GM04504 (cell line): ENCODE measurements around the gene FRYL.
"Not testable (repeated sequence)": the region's sequence is repeated elsewhere in the genome, so short reads cannot be mapped to it uniquely, and the experiment has no call there.

Experiments
- DNase-seq: peaks from one replicate; pipeline ENCODE4 v3.0.0-alpha.2; 2012; ENCODE audit warnings: low read depth

Gene FRYL

DNA sequence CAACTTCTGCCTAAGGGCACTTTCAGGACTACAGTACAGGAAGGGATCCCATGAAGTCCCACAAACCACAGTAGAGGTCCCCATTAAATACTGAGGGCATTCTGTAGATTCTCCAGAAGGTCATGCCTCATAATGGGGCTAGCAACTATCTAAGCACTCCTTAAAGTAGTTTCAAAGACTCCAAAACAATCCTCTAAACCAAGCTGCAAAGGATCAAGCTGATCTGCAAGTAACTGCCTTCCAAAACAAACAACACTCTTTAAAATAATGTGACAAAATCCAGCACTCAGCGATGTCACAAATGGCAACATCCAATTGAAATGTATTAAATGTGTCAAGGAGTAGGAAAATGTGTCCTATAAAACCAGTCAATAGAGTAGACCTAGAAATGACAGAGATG lies 118.7 kb downstream of the FRYL start:
- DNase-seq = no peak

DNA sequence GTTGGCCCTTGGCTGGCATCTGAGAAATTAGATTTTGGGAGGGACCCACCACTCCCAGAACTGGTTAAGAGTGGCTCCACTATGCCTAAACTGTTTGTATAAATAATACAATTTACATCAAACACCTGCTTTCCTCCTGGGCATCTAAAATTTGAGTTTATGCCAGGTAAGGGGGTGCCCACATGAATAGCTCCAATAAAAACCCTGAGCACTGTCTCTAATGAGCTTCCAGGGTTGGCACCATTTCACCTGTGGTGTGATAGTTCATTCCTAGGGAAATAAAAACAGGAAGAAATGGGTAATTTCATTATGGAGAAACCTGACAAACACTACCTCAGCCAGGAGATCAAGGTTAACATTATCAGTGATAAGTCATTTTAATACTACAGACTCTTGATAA lies 119.7 kb downstream of the FRYL start:
- no peak for DNase-seq

DNA sequence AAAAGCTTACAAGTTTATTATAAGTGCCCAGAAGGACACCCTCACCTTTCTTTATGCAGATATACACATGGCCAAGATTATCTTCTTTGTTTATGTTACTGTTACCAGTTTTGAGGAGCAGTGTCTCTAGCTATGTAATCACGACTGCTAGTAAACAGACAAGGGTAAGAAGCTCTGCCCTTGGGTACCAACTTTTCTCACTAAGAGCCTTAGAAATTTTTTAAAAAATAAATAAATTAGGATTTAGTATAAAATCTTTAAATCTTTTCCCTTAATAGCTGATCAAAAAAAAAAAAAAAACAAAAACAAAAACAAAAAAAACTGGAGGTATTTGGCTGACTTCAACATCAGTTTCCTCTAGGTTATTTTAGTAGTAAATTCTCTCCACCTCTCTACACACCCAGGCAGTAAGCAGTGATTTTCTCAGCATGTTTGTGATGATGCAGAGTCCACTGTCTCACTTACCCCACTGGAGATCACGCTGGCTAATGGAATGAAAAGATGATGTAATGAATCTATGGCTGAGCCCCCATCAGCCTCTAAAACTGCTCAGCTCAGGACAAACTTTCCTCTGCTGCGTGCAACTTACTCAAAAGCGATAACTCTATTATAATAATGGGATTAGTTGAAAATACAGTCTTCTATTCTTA lies 125.9 kb downstream of the FRYL start:
- DNase-seq = no peak

DNA sequence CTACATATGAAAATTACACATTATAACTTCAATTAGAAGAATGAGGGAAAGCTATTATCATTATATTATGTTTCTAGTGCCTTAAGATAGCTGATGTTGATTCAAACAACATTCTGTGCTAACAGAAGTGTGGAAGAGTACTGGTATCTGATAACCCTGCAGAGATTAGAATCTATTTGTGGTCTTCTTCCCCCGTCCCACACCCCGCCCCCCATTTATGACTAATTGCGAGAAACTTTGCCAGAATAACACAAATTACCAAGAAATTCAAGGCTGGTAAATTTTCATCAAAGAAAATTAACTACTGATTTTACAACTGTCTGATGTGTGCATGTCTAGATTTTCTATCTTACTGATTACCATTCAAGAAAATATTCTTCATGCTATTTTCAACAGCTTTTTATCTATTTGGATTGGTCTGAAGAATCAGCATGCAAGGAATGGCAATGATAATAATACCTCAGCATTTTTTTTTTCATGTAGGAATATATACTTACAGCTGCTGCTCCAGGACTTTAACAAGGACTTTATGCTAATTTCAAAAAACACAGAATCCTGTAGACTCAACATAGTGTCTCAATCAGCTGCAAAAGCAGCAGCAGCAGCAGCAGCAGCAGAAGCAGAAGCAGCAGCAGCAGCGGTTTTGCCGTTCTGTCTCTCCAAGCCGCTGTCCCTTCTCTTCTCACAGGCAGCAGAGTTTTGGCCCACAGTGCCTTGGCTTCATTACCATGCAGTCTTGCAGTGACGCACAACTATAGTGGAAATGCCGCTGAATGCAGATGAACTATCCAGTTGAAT lies 126.7 kb downstream of the FRYL start:
- DNase-seq = no peak

DNA sequence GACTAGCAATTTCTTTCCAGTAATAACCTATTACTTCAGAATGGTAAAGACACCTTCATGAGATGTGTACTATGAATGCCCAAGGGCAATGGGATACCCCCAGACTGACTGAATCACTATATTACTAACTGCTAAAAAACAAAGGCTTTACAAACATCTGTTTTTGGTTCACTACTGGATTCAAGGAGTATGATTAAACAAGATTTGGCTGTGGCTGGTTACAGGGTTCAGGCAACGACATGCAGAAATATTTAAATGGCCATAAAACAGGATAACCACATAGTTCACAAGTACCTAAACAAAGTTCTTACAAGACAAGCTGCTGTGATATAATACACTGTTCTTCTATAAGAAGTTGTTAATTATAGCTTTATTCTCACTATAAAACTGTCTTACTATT lies 128.2 kb downstream of the FRYL start:
- DNase-seq = peak; percentile 55

DNA sequence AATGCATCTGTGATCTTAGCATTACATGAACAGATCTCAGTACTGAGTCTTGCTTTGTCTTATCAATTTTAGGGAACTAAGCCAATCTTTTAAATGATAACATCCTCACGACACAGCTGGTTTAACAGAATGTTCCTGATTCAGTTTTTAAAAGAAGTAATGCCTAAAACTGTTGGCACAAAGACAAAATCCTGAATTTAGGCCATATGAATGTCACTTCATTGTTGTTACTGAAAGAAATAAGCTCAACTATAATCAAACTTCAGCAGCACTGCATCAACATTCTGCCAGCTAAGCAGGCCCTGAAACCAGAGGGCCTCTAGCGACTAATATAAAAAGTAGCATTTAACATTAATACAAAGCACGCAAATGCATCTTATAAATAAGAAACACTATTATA lies 130.6 kb downstream of the FRYL start:
- no peak for DNase-seq

DNA sequence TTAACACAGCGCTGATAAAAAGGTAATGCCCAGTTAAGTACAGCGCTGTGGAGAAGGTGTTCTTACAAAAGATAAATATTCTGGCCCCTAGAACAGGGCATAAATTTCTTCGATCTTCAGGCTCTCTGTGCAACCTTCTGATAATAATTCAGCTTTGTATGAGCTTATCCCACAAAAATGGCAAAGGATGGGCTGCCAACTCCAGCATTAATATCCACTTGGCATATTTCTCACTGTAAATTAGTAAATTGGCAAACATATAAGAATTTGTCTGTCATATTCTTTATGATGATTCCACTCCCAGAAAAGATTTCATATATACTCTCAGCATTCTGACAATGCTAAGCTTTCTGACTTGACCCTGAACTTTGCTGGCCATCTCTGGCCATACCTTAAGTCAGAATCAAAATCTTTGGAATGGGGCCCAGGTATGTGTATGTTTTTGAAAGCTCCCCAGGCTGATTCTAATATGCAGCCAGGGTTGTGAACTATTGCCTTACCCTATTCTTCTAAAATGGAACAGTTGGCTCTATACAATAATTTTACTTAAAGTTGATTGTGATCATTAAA lies 134.8 kb downstream of the FRYL start:
- no peak for DNase-seq

DNA sequence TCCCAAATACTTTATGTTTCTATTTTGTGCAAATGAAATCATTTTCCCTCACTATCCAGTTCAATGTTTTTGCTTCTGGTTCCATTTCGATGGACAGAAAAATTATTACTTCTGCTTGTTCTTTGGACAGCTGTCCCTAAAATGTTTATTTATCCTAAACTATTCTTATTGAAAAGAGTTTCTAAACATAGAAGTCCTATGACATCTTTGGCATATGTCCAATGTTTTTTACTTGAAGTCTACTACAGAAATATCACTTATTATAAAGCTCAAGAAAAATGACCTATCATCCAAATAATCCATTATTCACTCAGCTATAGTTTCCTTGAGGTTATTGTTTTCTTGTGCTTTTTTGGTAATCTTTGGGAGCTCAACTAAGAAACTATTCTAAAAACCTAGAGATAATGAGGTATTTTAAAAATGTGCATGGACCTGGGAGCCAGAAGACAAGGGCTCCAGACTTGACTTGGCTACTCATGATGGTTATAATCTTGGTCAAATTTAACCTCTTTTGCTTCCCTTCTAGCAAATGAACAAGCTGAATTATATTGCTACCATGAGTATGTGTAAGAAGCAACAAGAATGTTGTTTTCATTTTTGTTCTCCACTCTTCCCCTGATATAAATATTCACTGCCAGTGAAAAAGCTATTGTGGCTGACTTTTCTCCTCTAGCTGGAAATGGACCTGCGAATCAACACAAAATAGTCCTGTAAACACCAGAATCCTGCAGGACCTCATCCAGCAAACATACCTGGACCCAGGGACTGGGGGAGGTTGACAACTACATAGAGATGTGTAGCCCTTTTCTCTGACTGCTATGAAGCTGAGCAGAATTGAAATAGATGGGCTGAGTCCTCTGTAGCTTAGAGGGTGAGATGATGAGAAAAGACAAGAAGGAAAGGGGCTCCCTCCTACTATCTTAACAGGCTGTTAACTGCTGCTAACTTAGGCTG lies 137.4 kb downstream of the FRYL start:
- DNase-seq = no peak

DNA sequence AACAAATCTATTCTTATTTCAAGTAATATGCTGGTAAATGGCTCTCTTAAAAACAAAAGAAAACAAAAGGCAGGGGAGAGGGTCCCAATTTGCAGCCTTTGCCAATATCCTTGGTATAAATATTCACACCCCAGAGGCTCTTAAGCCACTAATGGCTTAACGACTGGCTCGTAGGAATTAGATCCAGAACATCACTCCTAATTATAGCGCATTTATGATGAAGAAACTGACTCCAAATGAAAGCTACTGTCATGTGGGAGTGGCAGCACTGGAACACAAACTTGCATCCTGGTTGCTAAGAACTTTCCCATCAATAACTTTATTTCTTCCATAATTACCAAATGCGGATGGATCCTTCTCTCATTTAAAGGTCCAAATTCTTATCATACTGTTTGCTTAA lies 138.7 kb downstream of the FRYL start:
- no peak for DNase-seq

DNA sequence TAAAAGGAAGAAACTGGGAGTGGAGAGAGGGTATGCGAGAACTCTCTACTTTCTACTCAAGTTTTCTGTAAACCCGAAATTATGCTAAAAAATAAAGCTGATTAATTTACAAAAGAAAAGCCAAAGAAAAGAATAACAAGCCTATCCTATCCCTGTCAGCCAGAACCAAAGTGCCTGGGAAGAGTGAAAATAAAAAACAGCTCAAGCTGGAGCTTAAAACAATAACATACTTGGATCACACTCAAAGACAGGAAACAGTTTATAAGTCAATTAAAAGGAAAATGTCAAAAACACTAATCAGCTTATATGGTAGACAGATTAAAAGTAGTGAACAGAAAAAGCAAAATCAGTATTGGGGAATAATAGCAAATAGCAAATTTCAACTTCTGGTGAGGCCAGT lies 139.4 kb downstream of the FRYL start:
- no peak for DNase-seq

DNA sequence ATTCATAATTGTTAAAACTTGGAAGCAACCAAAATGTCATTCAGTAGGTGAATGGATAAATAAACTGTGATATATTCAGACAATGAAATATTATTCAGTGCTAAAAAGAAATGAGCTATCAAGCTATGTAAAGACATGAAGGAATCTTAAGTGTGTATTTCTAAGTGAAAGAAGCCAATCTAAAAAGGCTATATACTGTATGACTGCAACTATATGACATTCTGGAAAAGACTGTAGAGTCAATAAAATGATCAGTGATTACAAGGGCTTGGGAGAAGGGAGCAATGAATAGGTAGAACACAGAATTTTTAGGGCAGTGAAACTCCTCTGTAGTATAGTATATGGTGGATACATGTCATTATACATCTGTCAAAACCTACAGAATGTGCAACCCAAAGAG lies 139.9 kb downstream of the FRYL start:
- no peak for DNase-seq

DNA sequence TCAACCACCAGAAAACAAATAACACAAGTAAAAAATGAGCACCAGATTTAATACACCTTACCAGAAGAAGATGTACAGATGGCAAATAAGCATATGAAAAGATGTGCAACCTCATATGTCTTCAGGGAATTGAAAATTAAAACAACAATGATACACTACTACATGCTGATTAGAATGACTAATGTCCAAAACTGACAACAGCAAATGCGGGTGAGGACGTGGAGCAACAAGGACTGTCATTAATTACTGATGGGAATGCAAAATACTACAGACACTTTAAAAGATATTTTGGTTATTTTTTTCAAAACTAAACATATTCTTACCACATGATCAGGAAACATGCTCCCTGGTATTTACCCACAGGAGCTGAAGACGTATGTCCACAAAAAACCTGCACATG lies 140.3 kb downstream of the FRYL start:
- no peak for DNase-seq

DNA sequence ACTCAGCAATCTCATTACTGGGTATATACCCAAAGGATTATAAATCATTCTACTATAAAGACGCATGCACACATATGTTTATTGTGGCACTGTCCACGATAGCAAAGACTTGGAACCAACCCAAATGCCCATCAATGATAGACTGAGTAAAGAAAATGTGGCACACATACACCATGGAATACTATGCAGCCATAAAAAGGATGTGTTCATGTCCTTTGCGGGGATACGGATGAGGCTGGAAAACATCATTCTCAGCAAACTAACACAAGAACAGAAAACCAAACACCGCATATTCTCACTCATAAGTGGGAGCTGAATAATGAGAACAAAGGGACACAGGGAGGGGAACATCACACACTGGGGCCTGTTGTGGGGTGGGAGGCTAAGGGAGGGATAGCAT lies 141.5 kb downstream of the FRYL start:
- DNase-seq = not testable (repeated sequence)

DNA sequence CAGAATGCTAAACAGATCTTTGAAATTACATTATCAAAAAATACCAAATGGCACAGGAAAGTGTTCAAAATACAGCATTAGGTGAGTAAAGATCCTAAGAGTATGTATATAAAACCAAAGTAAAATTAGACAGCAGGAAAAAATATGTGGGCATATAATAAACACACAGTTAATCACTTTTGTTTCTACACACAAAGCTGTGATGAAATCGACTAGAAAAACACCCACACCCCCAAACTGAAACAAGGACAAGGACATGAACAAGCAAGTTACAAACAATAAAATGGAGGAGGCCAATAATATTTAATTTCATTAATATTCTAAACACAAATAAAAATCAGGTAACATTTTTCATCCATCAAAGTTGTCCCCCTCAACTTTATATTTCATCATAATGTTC lies 143.2 kb downstream of the FRYL start:
- DNase-seq = no peak

DNA sequence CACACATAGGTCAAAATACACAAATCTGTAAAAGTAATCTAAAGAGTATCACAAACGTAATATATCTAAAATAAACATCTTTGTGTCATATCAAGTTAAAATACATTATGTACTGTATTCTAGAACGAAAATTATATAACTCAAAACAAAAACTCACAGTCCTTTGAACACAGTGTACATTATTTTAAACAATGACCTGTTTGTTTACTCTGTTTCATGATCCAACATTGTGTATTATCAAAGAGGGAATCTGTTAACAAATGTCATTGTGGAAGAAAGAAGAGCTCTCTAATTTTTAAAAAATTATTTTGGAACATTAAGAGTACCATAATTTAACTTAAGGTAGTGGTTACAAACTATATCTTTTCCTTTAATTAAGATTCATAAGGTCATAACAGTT lies 144.1 kb downstream of the FRYL start:
- DNase-seq = no peak

DNA sequence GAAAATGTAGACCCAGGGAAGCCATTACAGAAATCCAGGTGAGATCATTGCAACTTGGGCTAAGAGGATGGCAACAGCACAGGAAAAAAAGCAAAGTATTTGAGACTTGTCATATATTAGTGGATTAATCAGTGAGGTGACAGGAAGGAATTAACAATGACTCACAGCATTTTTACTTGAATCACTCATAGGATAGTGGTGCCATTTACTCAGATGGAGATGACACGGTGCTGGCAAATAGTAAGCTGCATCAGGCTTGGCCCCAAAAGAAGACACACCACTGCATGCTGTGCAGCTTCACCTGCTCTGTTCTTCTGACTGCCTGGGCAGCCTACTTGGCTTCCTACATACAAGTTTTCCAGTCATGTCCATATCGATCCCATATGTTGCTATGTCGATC lies 144.8 kb downstream of the FRYL start:
- DNase-seq = no peak

DNA sequence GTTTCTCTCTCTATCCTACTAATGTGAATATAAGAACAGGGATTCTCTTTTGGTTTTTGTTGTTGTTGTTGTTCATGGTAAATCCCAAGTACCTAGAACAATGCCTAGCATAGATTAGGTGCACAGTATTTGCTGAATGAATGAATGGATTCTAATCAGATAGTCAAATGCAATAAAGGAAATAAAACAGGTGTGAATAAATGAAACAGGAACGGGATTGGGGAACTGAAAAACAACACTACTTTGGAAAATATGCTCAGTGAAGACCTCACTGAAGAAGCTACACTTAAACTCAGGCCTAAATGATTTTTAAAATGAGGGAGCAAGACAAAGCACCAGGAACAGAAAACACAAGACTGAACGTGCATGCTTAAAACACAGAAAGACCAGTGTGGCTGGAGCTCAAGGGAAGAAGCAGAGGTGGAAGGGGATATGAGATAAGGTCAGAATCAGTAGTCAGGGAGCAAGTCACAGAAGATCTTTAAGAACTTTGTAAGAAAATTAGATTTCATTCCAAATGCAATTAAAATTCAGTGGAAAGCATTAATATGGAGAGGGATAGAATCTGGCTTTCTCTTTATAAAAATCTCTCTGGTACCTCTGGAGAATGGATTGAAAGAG lies 145.3 kb downstream of the FRYL start:
- DNase-seq = no peak

DNA sequence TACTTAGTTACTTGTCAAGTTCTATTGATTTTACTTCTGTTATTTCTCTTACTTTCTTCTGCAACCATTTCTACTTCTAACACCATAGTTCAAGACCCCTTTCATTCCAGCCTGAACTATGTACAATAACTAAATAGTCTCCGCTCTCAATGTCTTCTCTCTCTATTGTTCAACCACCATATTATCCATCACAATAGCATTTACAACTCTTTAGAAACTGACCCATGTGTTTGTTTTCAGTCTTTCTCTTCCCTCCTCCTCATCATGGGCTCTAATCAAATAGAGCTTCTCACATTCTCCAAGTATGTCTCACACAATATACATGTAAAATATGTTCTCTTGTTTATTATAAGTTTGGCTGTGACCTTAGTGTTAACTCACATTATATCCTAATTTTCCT lies 146.4 kb downstream of the FRYL start:
- no peak for DNase-seq

DNA sequence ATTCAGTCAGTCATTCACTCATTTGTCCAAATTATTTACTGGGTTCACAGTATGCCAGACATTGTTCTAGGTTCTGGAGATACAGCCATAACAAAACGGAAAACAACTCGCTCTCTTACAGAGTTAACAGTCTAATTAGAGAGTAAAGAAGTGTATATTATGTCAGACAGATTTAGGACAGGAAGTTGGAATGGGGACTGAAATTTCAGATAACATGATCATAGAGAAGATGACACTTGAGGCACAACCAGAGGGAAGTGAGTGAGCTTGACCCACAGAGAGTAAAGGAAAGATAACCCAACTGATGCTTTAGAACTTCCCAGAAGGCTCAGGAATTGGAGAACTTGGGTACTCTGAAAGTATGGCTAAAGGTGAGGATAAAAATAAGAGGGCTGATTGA lies 150.6 kb downstream of the FRYL start:
- DNase-seq = no peak

DNA sequence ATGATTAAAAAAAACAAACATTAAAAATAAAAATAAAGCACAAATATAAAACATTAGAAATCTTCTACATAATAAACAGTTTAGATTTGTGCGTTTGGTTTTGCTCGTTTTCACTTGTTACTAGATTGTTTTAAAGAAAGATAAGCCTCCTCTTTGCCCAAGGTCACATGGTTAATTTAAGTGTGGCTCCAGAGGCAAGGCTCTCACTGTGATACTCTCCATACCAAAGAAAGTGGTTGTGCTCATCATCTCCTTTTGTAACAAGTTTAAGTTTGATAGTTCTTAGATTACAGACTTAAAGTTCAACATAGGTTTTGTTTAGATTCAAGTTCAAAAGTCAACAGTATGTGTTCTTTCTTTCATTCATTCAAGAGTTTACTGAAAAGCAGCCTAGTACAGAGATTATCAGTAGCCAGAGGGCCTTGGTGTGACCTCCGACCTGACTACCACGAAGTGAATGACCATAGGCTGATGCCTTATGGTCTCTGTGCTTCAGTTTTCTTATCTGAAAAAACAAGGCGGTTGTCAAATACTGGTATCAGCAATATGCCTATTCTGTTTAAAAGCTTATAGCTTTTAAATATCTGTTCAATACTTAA lies 156.8 kb downstream of the FRYL start:
- DNase-seq = no peak

DNA sequence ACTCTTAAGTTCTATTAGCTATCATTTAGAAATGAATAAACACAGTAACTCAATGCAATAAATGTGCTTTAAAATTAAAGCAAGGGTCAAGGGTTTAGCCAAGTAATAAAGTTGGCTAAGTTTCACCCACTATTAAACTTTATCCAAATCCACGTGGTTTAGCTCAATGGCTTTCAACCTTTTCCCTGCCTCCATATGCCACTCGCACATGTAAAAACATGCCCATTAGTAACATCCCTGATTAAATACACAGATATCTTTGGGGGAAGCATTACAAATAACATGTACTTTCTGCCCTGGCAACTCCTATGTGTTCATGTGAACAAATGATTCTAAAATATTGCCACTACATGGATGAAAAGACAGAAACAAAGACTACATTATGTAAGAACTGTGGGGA lies 159.2 kb downstream of the FRYL start:
- no peak for DNase-seq

DNA sequence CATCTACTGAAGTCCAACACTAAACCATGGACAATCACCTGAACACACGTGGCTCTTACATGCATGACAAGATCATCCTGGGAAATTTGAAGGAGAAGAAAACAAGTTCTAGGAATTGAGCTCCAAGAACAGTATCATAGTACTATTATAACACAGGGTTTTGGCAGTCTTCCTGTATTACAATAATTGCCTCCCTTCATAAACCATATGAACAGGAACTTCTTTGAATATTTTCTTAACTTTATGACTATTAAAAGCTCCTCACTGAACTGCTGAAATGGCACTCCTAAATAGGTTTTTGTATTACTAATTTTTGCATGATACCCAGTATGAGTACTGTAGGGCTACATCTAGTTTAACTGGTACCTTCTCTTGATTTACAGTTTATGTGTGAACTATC lies 160.0 kb downstream of the FRYL start:
- no peak for DNase-seq
